K562 (cell line): Measurements from ENCODE around the gene C7orf25. TPM values are rescaled to one million over a fixed set of nuclear protein-coding genes. Genes with fewer than 3 reads are reported as not detected.
A peak's percentile ranks its signal among the peaks of the same experiment; 100 is the strongest.

Source experiments
- ATAC-seq: fragments of 200-7000 bp; cut with Tn5 transposase; 3 replicates; pipeline ENCODE4 v1.9.1; 2020; ENCODE audit warnings: moderate library complexity
- BruUV-seq: library from RNA; stranded (reverse); fragments of 400-500 nt; replicated peaks from 2 replicates; lab custom pipeline; 2021; lab: Mats Ljungman, UMichigan
- CTCF ChIA-PET: fragments of 300-600 bp; formaldehyde crosslinking; extraction: SDS; loops from one replicate; lab custom pipeline; 2021; ENCODE audit warnings: low intra/inter-chr PET ratio; lab: Yijun Ruan, JAX
- POLR2A ChIA-PET: fragments of 300-600, 350-650 bp; sonication (Branson Sonifier 250); formaldehyde crosslinking; extraction: SDS; loops from one replicate; lab custom pipeline; 2021; ENCODE audit warnings: antibody characterized with exemption, inconsistent platforms; lab: Yijun Ruan, JAX
- DNase-seq, 4 experiments: peaks; one replicate each; pipeline versions ENCODE4 v3.0.0 to v3.0.0-alpha.2; 2011 to 2018; ENCODE audit warnings: low spot score in 3 of 4, mixed read lengths in 3 of 4; ENCODE audit errors: extremely low read depth in 1 of 4
- FAIRE-seq: peaks from 2 replicates; lab custom pipeline; 2011; peaks lifted over from hg19 to GRCh38; lab: Jason Lieb, UNC
- H2AFZ ChIP-seq: 2 replicates; pipeline ENCODE4 v1.6.0; 2011; ENCODE audit warnings: low read depth, low read length, control low read depth, inconsistent platforms
- H3K27ac ChIP-seq: fragments of 200-600 bp; 3 replicates; pipeline ENCODE4 v1.8.0; 2011; ENCODE audit warnings: low read depth, mild to moderate bottlenecking, control low read depth, inconsistent platforms, low read length, moderate library complexity, mixed read lengths; ENCODE audit errors: extremely low read depth
- H3K27me3 ChIP-seq, 2 experiments: fragments of 300-600 bp in 1 of 2; 2 replicates in 1 of 2; 3 replicates in 1 of 2; pipeline versions ENCODE4 v1.6.0 to v1.8.0; 2011; ENCODE audit warnings: inconsistent platforms in 2 of 2, low read length in 2 of 2, mild to moderate bottlenecking in 1 of 2, mixed read lengths in 1 of 2, moderate library complexity in 1 of 2; ENCODE audit not compliant: control insufficient read depth in 2 of 2, insufficient read depth in 2 of 2
- H3K36me3 ChIP-seq: fragments of 300-600 bp; 3 replicates; pipeline ENCODE4 v1.8.0; 2011; ENCODE audit warnings: mild to moderate bottlenecking, low read length, inconsistent platforms; ENCODE audit not compliant: control insufficient read depth, insufficient read depth
- H3K4me1 ChIP-seq, 2 experiments: fragments of 200-600 bp in 1 of 2; replicated peaks in 1 of 2; 2 replicates in 1 of 2; 3 replicates in 1 of 2; pipeline versions ENCODE4 v1.5.1 to v1.8.0; 2011; ENCODE audit warnings: inconsistent platforms in 2 of 2, low read length in 2 of 2, mild to moderate bottlenecking in 1 of 2, mixed read lengths in 1 of 2, moderate library complexity in 1 of 2; ENCODE audit not compliant: control insufficient read depth in 2 of 2, insufficient read depth in 2 of 2
- H3K4me2 ChIP-seq: 2 replicates; pipeline ENCODE4 v1.6.1; 2011; ENCODE audit warnings: low read length, control low read depth, inconsistent platforms, mixed read lengths; ENCODE audit not compliant: insufficient read depth
- H3K4me3 ChIP-seq: fragments of 200-600 bp; sonication (generic), shearing (Covaris generic); 2 replicates; pipeline ENCODE4 v1.5.1; 2016; ENCODE audit warnings: control low read depth, inconsistent platforms
- H3K79me2 ChIP-seq: fragments of 200-600 bp; 3 replicates; pipeline ENCODE4 v1.8.0; 2011; ENCODE audit warnings: low read length, inconsistent platforms; ENCODE audit not compliant: control insufficient read depth, insufficient read depth
- H3K9ac ChIP-seq, 2 experiments: 2 replicates each; pipeline versions ENCODE4 v1.6.0 to v1.6.1; 2011; ENCODE audit warnings: low read depth in 2 of 2, low read length in 2 of 2, control low read depth in 1 of 2, inconsistent platforms in 1 of 2, mild to moderate bottlenecking in 1 of 2, mixed read lengths in 1 of 2; ENCODE audit not compliant: insufficient read depth in 1 of 2
- H3K9me1 ChIP-seq: one replicate; pipeline ENCODE4 v1.6.0; 2011; ENCODE audit warnings: inconsistent platforms, mild to moderate bottlenecking, low read length, moderate library complexity; ENCODE audit not compliant: control insufficient read depth, insufficient read depth
- H3K9me3 ChIP-seq: replicated peaks from 2 replicates; pipeline ENCODE4 v1.5.1; 2011; ENCODE audit warnings: low read depth, low read length, inconsistent platforms; ENCODE audit not compliant: control insufficient read depth, insufficient read depth
- H4K20me1 ChIP-seq: replicated peaks from 2 replicates; pipeline ENCODE4 v1.6.1; 2011; ENCODE audit warnings: low read length, inconsistent platforms, mixed read lengths; ENCODE audit not compliant: control insufficient read depth, insufficient read depth
- ARID1B ChIP-seq: fragments of 450-650 bp; IDR thresholded peaks from 2 replicates; pipeline ENCODE4 v1.6.1; 2016; ENCODE audit warnings: antibody characterized with exemption, mild to moderate bottlenecking, inconsistent platforms
- CBFA2T2 ChIP-seq: fragments of 450-650 bp; conservative IDR thresholded peaks from 2 replicates; pipeline ENCODE4 v1.6.1; 2017; ENCODE audit warnings: mild to moderate bottlenecking
- CBFA2T3 ChIP-seq: fragments of 450-650 bp; IDR thresholded peaks from 2 replicates; pipeline ENCODE4 v1.6.1; 2017
- FIP1L1 ChIP-seq: fragments of 200-400 bp; formaldehyde crosslinking; IDR thresholded peaks from 2 replicates; pipeline ENCODE4 v1.6.1; 2018; ENCODE audit warnings: mild to moderate bottlenecking, low read depth, low read length; ENCODE audit not compliant: poor library complexity, severe bottlenecking
- GABPB1 ChIP-seq: sonication (generic); formaldehyde crosslinking; IDR thresholded peaks from 2 replicates; pipeline ENCODE4 v1.8.0; 2022; ENCODE audit warnings: mild to moderate bottlenecking, missing genetic modification reagents
- MECOM ChIP-seq: fragments of 250-450 bp; sonication (Bioruptor Pico); IDR thresholded peaks from 2 replicates; pipeline ENCODE4 v1.8.0; 2022; ENCODE audit warnings: inconsistent platforms
- NFIC ChIP-seq: fragments of 450-650 bp; IDR thresholded peaks from 2 replicates; pipeline ENCODE4 v1.6.1; 2017; ENCODE audit warnings: mild to moderate bottlenecking, inconsistent platforms
- NR4A1 ChIP-seq, 2 experiments: fragments of 250-450 bp in 1 of 2; fragments of 450-650 bp in 1 of 2; sonication (Bioruptor Pico) in 1 of 2; IDR thresholded peaks; 2 replicates each; pipeline versions ENCODE4 v1.4.0 to v1.6.1; 2016 to 2020; ENCODE audit warnings: mild to moderate bottlenecking in 2 of 2, missing compliant biosample characterization in 1 of 2, missing genetic modification characterization in 1 of 2, moderate library complexity in 1 of 2
- RBM14 ChIP-seq: fragments of 200-400 bp; formaldehyde crosslinking; IDR thresholded peaks from 2 replicates; pipeline ENCODE4 v1.6.1; 2018; ENCODE audit warnings: low read depth, mild to moderate bottlenecking, low read length, moderate library complexity, borderline replicate concordance; ENCODE audit not compliant: insufficient read depth
- TAL1 ChIP-seq: fragments of 450-650 bp; IDR thresholded peaks from 2 replicates; pipeline ENCODE4 v1.6.1; 2016; ENCODE audit warnings: mild to moderate bottlenecking
- ZNF121 ChIP-seq: sonication (generic); formaldehyde crosslinking; conservative IDR thresholded peaks from 2 replicates; pipeline ENCODE4 v1.8.0; 2022; ENCODE audit warnings: missing genetic modification reagents
- ZNF212 ChIP-seq: fragments of 450-650 bp; formaldehyde crosslinking; IDR thresholded peaks from 2 replicates; pipeline ENCODE4 v1.4.0; 2020; ENCODE audit warnings: mild to moderate bottlenecking
- WGBS: fragments of 100-300 bp; shearing (Covaris generic); methylation state at CpG from one replicate; pipeline ENCODE4 v1.1.6; 2016; ENCODE audit warnings: low coverage, mixed read lengths; ENCODE audit not compliant: insufficient coverage; ENCODE audit errors: missing lambda C conversion rate; 5-methylcytosine and 5-hydroxymethylcytosine counted together
- in situ Hi-C: fragments of 300-500 bp; cut with MboI; formaldehyde crosslinking; loops from 4 replicates; pipeline ENCODE4 v1.15.0; 2018; ENCODE audit warnings: inconsistent platforms, mixed read lengths
- intact Hi-C: fragments of 100-400 bp; cut with micrococcal nuclease; formaldehyde crosslinking; loops from 2 replicates; pipeline ENCODE4 v1.14.2; 2022
- polyA plus RNA-seq, 8 experiments: library from polyadenylated mRNA; depleted of rRNA in 4 of 8; stranded (reverse) in 5 of 8; unstranded in 3 of 8; fragments of >200 nt; fragmentation: Nextera tagmentation in 2 of 8; fragmentation: Illumina TruSeq in 1 of 8; extraction: Ambion mirVana in 2 of 8; extraction: Trizol in 1 of 8; gene quantifications; 2 replicates each; pipeline versions ENCODE4 v1.2.1 to v1.2.3, GENCODE V29; 2011 to 2014; ENCODE audit warnings: inconsistent platforms in 1 of 8, missing spikeins in 1 of 8
- total RNA-seq, 7 experiments: library from RNA; depleted of rRNA in 6 of 7; stranded (reverse); fragments of >200 nt in 6 of 7; fragmentation: Illumina TruSeq in 2 of 7; extraction: Trizol in 2 of 7; gene quantifications; 2 replicates each; pipeline versions ENCODE4 v1.2.1 to v1.2.3, GENCODE V29; 2011 to 2021; ENCODE audit warnings: low replicate concordance in 1 of 7
- TF ChIP-seq, protein P1 (sequence below): fragments of 250-450 bp; sonication (Bioruptor Pico); IDR thresholded peaks from 2 replicates; pipeline ENCODE4 v1.5.0; 2022; ENCODE audit warnings: mild to moderate bottlenecking

Gene C7orf25
- total and polyA plus RNA-seq, 9 of the 15 experiments (the other 6 are each of a cell fraction or from before 2014, with no cell fraction given): 1.2 to 4.7 (median 1.9) TPM

DNA sequence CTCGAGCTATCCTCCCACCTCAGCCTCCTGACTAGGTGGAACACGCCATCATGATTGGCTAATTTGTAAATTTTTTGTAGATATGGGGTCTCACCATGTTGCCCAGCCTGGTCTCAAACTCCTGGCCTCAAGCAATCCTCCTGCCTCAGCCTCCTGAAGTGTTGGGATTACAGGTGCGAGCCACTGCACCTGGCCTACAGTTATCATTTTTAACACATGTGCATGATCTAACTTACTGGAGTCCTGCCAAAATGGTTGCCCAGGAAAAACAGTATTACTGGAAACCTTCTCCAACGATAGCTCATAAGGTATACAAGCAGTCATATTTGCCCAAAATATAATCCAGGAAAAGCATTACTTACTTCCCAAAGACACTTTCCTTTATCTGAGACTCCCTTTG is 40.5 kb upstream of the C7orf25 start:
- CTCF ChIA-PET: no interaction called here
- Histone ChIP-seq H3K27ac (no peak overlapping the region), H3K9ac (no peak overlapping the region), H2AFZ (no peak overlapping the region), H3K36me3 (no peaks in the 10 kb centered on the region), H3K9me1 (no peaks in the 10 kb centered on the region), H3K4me3 (no peak overlapping the region), H3K79me2 (no peaks in the 10 kb centered on the region), H3K4me1 (no peaks in the 10 kb centered on the region), H3K9me3 (peaks cover 5% of the 10 kb centered on the region), H3K27me3 (no peaks in the 10 kb centered on the region), H4K20me1 (no peaks in the 10 kb centered on the region), H3K4me2 (no peak overlapping the region)
- BruUV-seq: no TSS peak
- ATAC-seq (no peak), FAIRE-seq (no peak), DNase-seq (no peak)
- TF ChIP-seq CBFA2T2: 0 out of 2 replicates have a peak, but pooled peaks have one; percentile 33
- no peak for TF ChIP-seq ZNF212 (CRISPR knock-in tag)
- TF ChIP-seq TAL1: peak; percentile 25; the same call in 1 of the 2 replicates
- no peak for TF ChIP-seq FIP1L1
- TF ChIP-seq MECOM (CRISPR knock-in tag): no peak
- no peak for TF ChIP-seq ZNF121 (CRISPR knock-in tag)
- no peak for TF ChIP-seq GABPB1 (CRISPR knock-in tag)
- 0 out of 2 replicates have a peak, but pooled peaks have one; percentile 16 for TF ChIP-seq ARID1B
- peak; percentile 61 for TF ChIP-seq CBFA2T3
- no peak for TF ChIP-seq RBM14
- TF ChIP-seq NFIC: peak; percentile 66
- no peak for TF ChIP-seq NR4A1 (CRISPR knock-in tag; IDR thresholded peaks at IDR 0.05)
- no peak for TF ChIP-seq NR4A1 (tag; IDR thresholded peaks at IDR 0.05)
- TF ChIP-seq, protein P1, sequence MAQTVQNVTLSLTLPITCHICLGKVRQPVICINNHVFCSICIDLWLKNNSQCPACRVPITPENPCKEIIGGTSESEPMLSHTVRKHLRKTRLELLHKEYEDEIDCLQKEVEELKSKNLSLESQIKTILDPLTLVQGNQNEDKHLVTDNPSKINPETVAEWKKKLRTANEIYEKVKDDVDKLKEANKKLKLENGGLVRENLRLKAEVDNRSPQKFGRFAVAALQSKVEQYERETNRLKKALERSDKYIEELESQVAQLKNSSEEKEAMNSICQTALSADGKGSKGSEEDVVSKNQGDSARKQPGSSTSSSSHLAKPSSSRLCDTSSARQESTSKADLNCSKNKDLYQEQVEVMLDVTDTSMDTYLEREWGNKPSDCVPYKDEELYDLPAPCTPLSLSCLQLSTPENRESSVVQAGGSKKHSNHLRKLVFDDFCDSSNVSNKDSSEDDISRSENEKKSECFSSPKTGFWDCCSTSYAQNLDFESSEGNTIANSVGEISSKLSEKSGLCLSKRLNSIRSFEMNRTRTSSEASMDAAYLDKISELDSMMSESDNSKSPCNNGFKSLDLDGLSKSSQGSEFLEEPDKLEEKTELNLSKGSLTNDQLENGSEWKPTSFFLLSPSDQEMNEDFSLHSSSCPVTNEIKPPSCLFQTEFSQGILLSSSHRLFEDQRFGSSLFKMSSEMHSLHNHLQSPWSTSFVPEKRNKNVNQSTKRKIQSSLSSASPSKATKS (CRISPR knock-in tag): no peak
- POLR2A ChIA-PET: no interaction called here
- WGBS: 28% methylated on average over 4 of the region's 4 CpGs
- intact Hi-C loops (no loop called here), in situ Hi-C loops (no loop called here)
